HepG2 (cell line): ENCODE results near the gene GGCT. TPM values are rescaled to one million over a fixed set of nuclear protein-coding genes. Genes with fewer than 3 reads are reported as not detected.

Source experiments
- AHR ChIP-seq: IDR thresholded peaks from 2 replicates; pipeline ENCODE4 v1.6.1; 2018; ENCODE audit warnings: missing genetic modification reagents, missing compliant biosample characterization
- ARID4A ChIP-seq: sonication (generic); formaldehyde crosslinking; IDR thresholded peaks from 2 replicates; pipeline ENCODE4 v1.5.0; 2020; ENCODE audit warnings: mild to moderate bottlenecking, missing genetic modification reagents, borderline replicate concordance
- BRD4 ChIP-seq: sonication (generic); formaldehyde crosslinking; IDR thresholded peaks from 2 replicates; pipeline ENCODE4 v1.4.0; 2020; ENCODE audit warnings: missing genetic modification reagents
- FOXK1 ChIP-seq: sonication (generic); formaldehyde crosslinking; IDR thresholded peaks from 2 replicates; pipeline ENCODE4 v1.4.0; 2020; ENCODE audit warnings: low read depth, missing genetic modification reagents, borderline replicate concordance
- GPN1 ChIP-seq: sonication (generic); formaldehyde crosslinking; IDR thresholded peaks from 2 replicates; pipeline ENCODE4 v1.5.1; 2020; ENCODE audit warnings: missing genetic modification reagents, borderline replicate concordance
- HMG20A ChIP-seq: IDR thresholded peaks from 2 replicates; pipeline ENCODE4 v1.6.1; 2016; ENCODE audit warnings: borderline replicate concordance
- IKZF5 ChIP-seq: IDR thresholded peaks from 2 replicates; pipeline ENCODE4 v1.6.1; 2018; ENCODE audit warnings: missing genetic modification reagents, mild to moderate bottlenecking, missing compliant biosample characterization
- NFATC3 ChIP-seq: sonication (generic); formaldehyde crosslinking; IDR thresholded peaks from 2 replicates; pipeline ENCODE4 v1.5.1; 2020; ENCODE audit warnings: mild to moderate bottlenecking, missing genetic modification reagents
- RAD21 ChIP-seq: fragments of 450-650 bp; formaldehyde crosslinking; IDR thresholded peaks from 2 replicates; pipeline ENCODE4 v1.5.0; 2020; ENCODE audit warnings: mild to moderate bottlenecking
- RARA ChIP-seq: IDR thresholded peaks from 2 replicates; pipeline ENCODE4 v1.6.1; 2016; ENCODE audit warnings: missing genetic modification reagents, missing compliant biosample characterization
- SAP130 ChIP-seq: IDR thresholded peaks from 2 replicates; pipeline ENCODE4 v1.6.1; 2016; ENCODE audit warnings: low read depth
- SMARCC2 ChIP-seq: fragments of 450-650 bp; IDR thresholded peaks from 2 replicates; pipeline ENCODE4 v1.6.1; 2017; ENCODE audit warnings: antibody characterized with exemption, mild to moderate bottlenecking
- SP1 ChIP-seq, 2 experiments: fragments of 450-650 bp in 1 of 2; sonication (generic) in 1 of 2; formaldehyde crosslinking in 1 of 2; IDR thresholded peaks; 2 replicates each; pipeline versions ENCODE4 v1.4.0 to v1.6.1; 2016 to 2020; ENCODE audit warnings: missing genetic modification reagents in 1 of 2
- TERF1 ChIP-seq: sonication (generic); formaldehyde crosslinking; IDR thresholded peaks from 2 replicates; pipeline ENCODE4 v1.8.0; 2022; ENCODE audit warnings: mild to moderate bottlenecking, missing genetic modification reagents, moderate library complexity
- USF2 ChIP-seq, 2 experiments: sonication (generic) in 1 of 2; formaldehyde crosslinking in 1 of 2; IDR thresholded peaks; 2 replicates each; pipeline versions ENCODE4 v1.5.1 to v1.6.1; 2011 to 2020; ENCODE audit warnings: borderline replicate concordance in 1 of 2, low read depth in 1 of 2, low read length in 1 of 2, mild to moderate bottlenecking in 1 of 2, missing genetic modification reagents in 1 of 2, moderate library complexity in 1 of 2
- ZNF431 ChIP-seq: sonication (generic); formaldehyde crosslinking; IDR thresholded peaks from 2 replicates; pipeline ENCODE4 v1.9.0; 2022; ENCODE audit warnings: missing genetic modification reagents, low read depth, mild to moderate bottlenecking, borderline replicate concordance
- ZNF607 ChIP-seq: sonication (generic); formaldehyde crosslinking; IDR thresholded peaks from 2 replicates; pipeline ENCODE4 v1.5.1; 2020; ENCODE audit warnings: missing genetic modification reagents, mild to moderate bottlenecking, borderline replicate concordance
- ZNF614 ChIP-seq: IDR thresholded peaks from 2 replicates; pipeline ENCODE4 v1.6.1; 2018; ENCODE audit warnings: missing biosample characterization, missing genetic modification reagents, inconsistent platforms, borderline replicate concordance
- ZNF7 ChIP-seq: IDR thresholded peaks from 2 replicates; pipeline ENCODE4 v1.6.1; 2016; ENCODE audit warnings: missing biosample characterization, missing genetic modification reagents
- ZNF775 ChIP-seq: sonication (generic); formaldehyde crosslinking; IDR thresholded peaks from 2 replicates; pipeline ENCODE4 v1.4.0; 2020; ENCODE audit warnings: missing genetic modification reagents, mild to moderate bottlenecking, moderate library complexity, borderline replicate concordance
- polyA plus RNA-seq, 8 experiments: library from polyadenylated mRNA; depleted of rRNA in 3 of 8; stranded (reverse) in 7 of 8; unstranded in 1 of 8; fragments of >200 nt; fragmentation: Illumina TruSeq in 4 of 8; extraction: Trizol in 4 of 8; gene quantifications; 2 replicates each; pipeline versions ENCODE4 v1.2.1 to v1.2.3, GENCODE V29; 2011 to 2016; ENCODE audit warnings: low read depth in 4 of 8, missing spikeins in 1 of 8, mixed read lengths in 1 of 8; ENCODE audit not compliant: insufficient read depth in 1 of 8
- total RNA-seq, 5 experiments: library from RNA; depleted of rRNA; stranded (reverse); fragments of >200 nt; fragmentation: Illumina TruSeq; extraction: Trizol; gene quantifications; 2 replicates each; pipeline ENCODE4 v1.2.3, GENCODE V29; 2016; ENCODE audit warnings: low read depth in 1 of 5

The GGCT gene
- total and polyA plus RNA-seq, 2 of the 13 experiments (the other 11 are each of a cell fraction or from before 2014, with no cell fraction given), result 19.5 to 78.3 TPM

- TF ChIP-seq ARID4A (CRISPR knock-in tag), result no peak
- no peak for TF ChIP-seq SP1 (IDR thresholded peaks at IDR 0.05)
- TF ChIP-seq SP1 (CRISPR knock-in tag; IDR thresholded peaks at IDR 0.05), result no peak
- no peak for TF ChIP-seq USF2 (IDR thresholded peaks at IDR 0.05; ENCODE audit: low read depth, low read length)
- TF ChIP-seq USF2 (CRISPR knock-in tag; IDR thresholded peaks at IDR 0.05; ENCODE audit: borderline replicate concordance), result no peak
- no peak for TF ChIP-seq NFATC3 (CRISPR knock-in tag)
- TF ChIP-seq BRD4 (CRISPR knock-in tag), result no peak
- no peak for TF ChIP-seq IKZF5 (CRISPR knock-in tag)
- peak; percentile 17; the same call in 1 of the 2 replicates for TF ChIP-seq RAD21 (CRISPR knock-in tag)
- no peak; the same call in 1 of the 2 replicates for TF ChIP-seq ZNF431 (CRISPR knock-in tag)
- TF ChIP-seq FOXK1 (CRISPR knock-in tag), result no peak
- no peak for TF ChIP-seq RARA
- no peak for TF ChIP-seq TERF1 (CRISPR knock-in tag)
- no peak for TF ChIP-seq ZNF607 (CRISPR knock-in tag)
- no peak for TF ChIP-seq ZNF614 (CRISPR knock-in tag)
- no peak for TF ChIP-seq GPN1
- TF ChIP-seq ZNF775 (CRISPR knock-in tag), result no peak
- no peak for TF ChIP-seq SAP130
- no peak for TF ChIP-seq SMARCC2
- TF ChIP-seq AHR (CRISPR knock-in tag), result no peak
- no peak for TF ChIP-seq ZNF7 (CRISPR knock-in tag)
- TF ChIP-seq HMG20A, result no peak
Observed at GRCh38 chr7:30505174-30505697, 607 bp upstream of the GGCT start (continued).
